Measurements from ENCODE around the gene COL25A1.

The COL25A1 gene

GRCh38 chr4:109325698-109326097 lies 23.2 kb upstream of the COL25A1 start:
- no peak for TF ChIP-seq ELF4 (IDR thresholded peaks at IDR 0.05)
- TF ChIP-seq LEF1 (IDR thresholded peaks at IDR 0.05; ENCODE audit: borderline replicate concordance) = no peak
- no peak for TF ChIP-seq BHLHE40 (IDR thresholded peaks at IDR 0.05; ENCODE audit: borderline replicate concordance)
- TF ChIP-seq L3MBTL2 (conservative IDR thresholded peaks at IDR 0.05) = no peak
- no peak for TF ChIP-seq SUZ12 (IDR thresholded peaks at IDR 0.05)
- no peak for TF ChIP-seq FOXA1 (IDR thresholded peaks at IDR 0.05)
- no peak for TF ChIP-seq HDGF (IDR thresholded peaks at IDR 0.05; ENCODE audit: borderline replicate concordance)
- TF ChIP-seq FOXK2 (IDR thresholded peaks at IDR 0.05) = no peak
- no peak for TF ChIP-seq PKNOX1 (IDR thresholded peaks at IDR 0.05)
- no peak for TF ChIP-seq TARDBP (IDR thresholded peaks at IDR 0.05)
- TF ChIP-seq CTBP1 (IDR thresholded peaks at IDR 0.05; ENCODE audit: borderline replicate concordance) = no peak
- TF ChIP-seq ZNF384 (IDR thresholded peaks at IDR 0.05) = no peak
- no peak for TF ChIP-seq FOXM1 (IDR thresholded peaks at IDR 0.05; ENCODE audit: borderline replicate concordance)
- TF ChIP-seq SP1 (IDR thresholded peaks at IDR 0.05) = no peak
- ChIA-PET POLR2A (no interaction called here), CTCF (no interaction called here)
- no peak for DNase-seq (ENCODE audit: extremely low spot score)

GRCh38 chr4:109323348-109323747 lies 20.9 kb upstream of the COL25A1 start:
- TF ChIP-seq FOXM1 (IDR thresholded peaks at IDR 0.05; ENCODE audit: borderline replicate concordance) (no peak), SUZ12 (IDR thresholded peaks at IDR 0.05) (no peak), CTBP1 (IDR thresholded peaks at IDR 0.05; ENCODE audit: borderline replicate concordance) (no peak), HDGF (IDR thresholded peaks at IDR 0.05; ENCODE audit: borderline replicate concordance) (no peak), FOXA1 (IDR thresholded peaks at IDR 0.05) (no peak), NFRKB (IDR thresholded peaks at IDR 0.05) (no peak), ZNF384 (IDR thresholded peaks at IDR 0.05) (no peak), PKNOX1 (IDR thresholded peaks at IDR 0.05) (no peak)
- ChIA-PET CTCF (no interaction called here), POLR2A (no interaction called here)
- DNase-seq (ENCODE audit: extremely low spot score) = no peak

- ChIA-PET CTCF (no interaction called here), POLR2A (no interaction called here)
- DNase-seq (ENCODE audit: extremely low spot score) = no peak
- no peak for TF ChIP-seq PKNOX1 (IDR thresholded peaks at IDR 0.05)
- no peak for TF ChIP-seq LEF1 (IDR thresholded peaks at IDR 0.05; ENCODE audit: borderline replicate concordance)
- no peak for TF ChIP-seq ELF4 (IDR thresholded peaks at IDR 0.05)
- TF ChIP-seq SUZ12 (IDR thresholded peaks at IDR 0.05) = no peak
- no peak for TF ChIP-seq BHLHE40 (IDR thresholded peaks at IDR 0.05; ENCODE audit: borderline replicate concordance)
- no peak for TF ChIP-seq FOXK2 (IDR thresholded peaks at IDR 0.05)
- TF ChIP-seq HDGF (IDR thresholded peaks at IDR 0.05; ENCODE audit: borderline replicate concordance) = no peak
- no peak for TF ChIP-seq ZNF384 (IDR thresholded peaks at IDR 0.05)
- TF ChIP-seq SP1 (IDR thresholded peaks at IDR 0.05) = no peak
- TF ChIP-seq CTBP1 (IDR thresholded peaks at IDR 0.05; ENCODE audit: borderline replicate concordance) = no peak
- no peak for TF ChIP-seq FOXA1 (IDR thresholded peaks at IDR 0.05)
- TF ChIP-seq FOXM1 (IDR thresholded peaks at IDR 0.05; ENCODE audit: borderline replicate concordance) = no peak
- no peak for TF ChIP-seq L3MBTL2 (conservative IDR thresholded peaks at IDR 0.05)
- TF ChIP-seq NFRKB (IDR thresholded peaks at IDR 0.05) = no peak
- TF ChIP-seq ARNT (IDR thresholded peaks at IDR 0.05) = no peak
- no peak for TF ChIP-seq TARDBP (IDR thresholded peaks at IDR 0.05)
Measured at GRCh38 chr4:109321232-109321631, 18.8 kb upstream of the COL25A1 start.

GRCh38 chr4:109319684-109320083 lies 17.2 kb upstream of the COL25A1 start:
- TF ChIP-seq LEF1 (IDR thresholded peaks at IDR 0.05; ENCODE audit: borderline replicate concordance) = no peak
- no peak for TF ChIP-seq FOXK2 (IDR thresholded peaks at IDR 0.05)
- no peak for TF ChIP-seq ARNT (IDR thresholded peaks at IDR 0.05)
- TF ChIP-seq PKNOX1 (IDR thresholded peaks at IDR 0.05) = no peak
- TF ChIP-seq BHLHE40 (IDR thresholded peaks at IDR 0.05; ENCODE audit: borderline replicate concordance) = no peak
- TF ChIP-seq FOXA1 (IDR thresholded peaks at IDR 0.05) = no peak
- no peak for DNase-seq (ENCODE audit: extremely low spot score)
- ChIA-PET POLR2A (no interaction called here), CTCF (no interaction called here)

- no peak for DNase-seq (ENCODE audit: extremely low spot score)
- ChIA-PET POLR2A (no interaction called here), CTCF (no interaction called here)
- TF ChIP-seq FOXM1 (IDR thresholded peaks at IDR 0.05; ENCODE audit: borderline replicate concordance) (no peak), FOXK2 (IDR thresholded peaks at IDR 0.05) (no peak), CTBP1 (IDR thresholded peaks at IDR 0.05; ENCODE audit: borderline replicate concordance) (no peak), ELF4 (IDR thresholded peaks at IDR 0.05) (no peak), LEF1 (IDR thresholded peaks at IDR 0.05; ENCODE audit: borderline replicate concordance) (no peak), ARNT (IDR thresholded peaks at IDR 0.05) (no peak), NFRKB (IDR thresholded peaks at IDR 0.05) (no peak), BHLHE40 (IDR thresholded peaks at IDR 0.05; ENCODE audit: borderline replicate concordance) (no peak), SUZ12 (IDR thresholded peaks at IDR 0.05) (no peak), FOXA1 (IDR thresholded peaks at IDR 0.05) (no peak), SP1 (IDR thresholded peaks at IDR 0.05) (no peak)
Measured at GRCh38 chr4:109319156-109319555, 16.7 kb upstream of the COL25A1 start.

- POLR2A ChIA-PET = no interaction called here
- TF ChIP-seq HDGF (IDR thresholded peaks at IDR 0.05; ENCODE audit: borderline replicate concordance) = no peak
- no peak for TF ChIP-seq FOXA1 (IDR thresholded peaks at IDR 0.05)
- TF ChIP-seq FOXK2 (IDR thresholded peaks at IDR 0.05) = no peak
- no peak for TF ChIP-seq BHLHE40 (IDR thresholded peaks at IDR 0.05; ENCODE audit: borderline replicate concordance)
- TF ChIP-seq LEF1 (IDR thresholded peaks at IDR 0.05; ENCODE audit: borderline replicate concordance) = no peak
- TF ChIP-seq NFRKB (IDR thresholded peaks at IDR 0.05) = no peak
- TF ChIP-seq L3MBTL2 (conservative IDR thresholded peaks at IDR 0.05) = no peak
- TF ChIP-seq ZNF384 (IDR thresholded peaks at IDR 0.05) = no peak
- TF ChIP-seq TARDBP (IDR thresholded peaks at IDR 0.05) = no peak
- TF ChIP-seq ARNT (IDR thresholded peaks at IDR 0.05) = no peak
- TF ChIP-seq PKNOX1 (IDR thresholded peaks at IDR 0.05) = no peak
- TF ChIP-seq SUZ12 (IDR thresholded peaks at IDR 0.05) = no peak
- no peak for TF ChIP-seq CTBP1 (IDR thresholded peaks at IDR 0.05; ENCODE audit: borderline replicate concordance)
- TF ChIP-seq ELF4 (IDR thresholded peaks at IDR 0.05) = no peak
- TF ChIP-seq SP1 (IDR thresholded peaks at IDR 0.05) = no peak
- no peak for TF ChIP-seq FOXM1 (IDR thresholded peaks at IDR 0.05; ENCODE audit: borderline replicate concordance)
- CTCF ChIA-PET = interaction anchor here (0.7 kb wide), 1 partner anchor 76 kb away, joined by 3 read pairs; no protein-coding TSS in a partner anchor
- peak; percentile 17 for DNase-seq (ENCODE audit: extremely low spot score)
Measured at GRCh38 chr4:109315818-109316217, 13.4 kb upstream of the COL25A1 start.
